ENCODE measurements around the gene IP6K1.

Gene IP6K1

GRCh38 chr3:49721896-49722781 lies 64.2 kb downstream of the IP6K1 start:
- Histone ChIP-seq H3K4me1 (ENCODE audit: insufficient read depth, low read length) (peaks cover 6% of the 10 kb centered on the region; the same call in 1 of the 2 replicates), H3K36me3 (ENCODE audit: insufficient read depth, low read length) (peaks cover 33% of the 10 kb centered on the region), H3K27me3 (ENCODE audit: insufficient read depth, low read length) (no peaks in the 10 kb centered on the region), H3K9ac (ENCODE audit: low read depth, low read length) (no peak overlapping the region), H3K9me3 (ENCODE audit: insufficient read depth, low read depth, low read length) (no peaks in the 10 kb centered on the region), H3K27ac (ENCODE audit: low read depth, low read length) (no peak overlapping the region), H3K4me3 (ENCODE audit: low read length) (no peak overlapping the region)
- WGBS, result 96% methylated on average over 26 of the region's 26 CpGs

GRCh38 chr3:49721596-49721895 lies 64.8 kb downstream of the IP6K1 start:
- peaks cover 28% of the 10 kb centered on the region for H3K36me3 ChIP-seq (ENCODE audit: insufficient read depth, low read length)
- no peak overlapping the region for H3K9ac ChIP-seq (ENCODE audit: low read depth, low read length)

GRCh38 chr3:49720855-49721595 lies 65.3 kb downstream of the IP6K1 start:
- no peak overlapping the region for H3K9ac ChIP-seq (ENCODE audit: low read depth, low read length)
- H3K4me3 ChIP-seq (ENCODE audit: low read length), result no peak overlapping the region
- peaks cover 25% of the 10 kb centered on the region for H3K36me3 ChIP-seq (ENCODE audit: insufficient read depth, low read length)
- H3K9me3 ChIP-seq (ENCODE audit: insufficient read depth, low read depth, low read length), result no peaks in the 10 kb centered on the region
- no peaks in the 10 kb centered on the region for H3K27me3 ChIP-seq (ENCODE audit: insufficient read depth, low read length)
- H3K27ac ChIP-seq (ENCODE audit: low read depth, low read length), result no peak overlapping the region
- peaks cover 6% of the 10 kb centered on the region; the same call in 1 of the 2 replicates for H3K4me1 ChIP-seq (ENCODE audit: insufficient read depth, low read length)
- WGBS, result 91% methylated on average over 4 of the region's 4 CpGs

More at GRCh38 chr3:49721596-49721895, 64.8 kb downstream of the IP6K1 start:
- H3K4me1 ChIP-seq (ENCODE audit: insufficient read depth, low read length), result peaks cover 6% of the 10 kb centered on the region; the same call in 1 of the 2 replicates
- H3K4me3 ChIP-seq (ENCODE audit: low read length), result no peak overlapping the region
- H3K27me3 ChIP-seq (ENCODE audit: insufficient read depth, low read length), result no peaks in the 10 kb centered on the region
- no peak overlapping the region for H3K27ac ChIP-seq (ENCODE audit: low read depth, low read length)
- H3K9me3 ChIP-seq (ENCODE audit: insufficient read depth, low read depth, low read length), result no peaks in the 10 kb centered on the region
- WGBS, result 94% methylated on average over 9 of the region's 9 CpGs

- H3K27me3 ChIP-seq (ENCODE audit: insufficient read depth, low read length), result no peaks in the 10 kb centered on the region
- no peaks in the 10 kb centered on the region for H3K9me3 ChIP-seq (ENCODE audit: insufficient read depth, low read depth, low read length)
- peak within 1 kb of the TSS; percentile 67 for H3K4me3 ChIP-seq (ENCODE audit: low read length)
- peak within 1 kb of the TSS; percentile 83 for H3K9ac ChIP-seq (ENCODE audit: low read depth, low read length)
- H3K4me1 ChIP-seq (ENCODE audit: insufficient read depth, low read length), result peaks cover 6% of the 10 kb centered on the region; the same call in 1 of the 2 replicates
- WGBS, result 4% methylated on average over 50 of the region's 50 CpGs
- H3K36me3 ChIP-seq (ENCODE audit: insufficient read depth, low read length), result peaks cover 27% of the 10 kb centered on the region
- peak within 1 kb of the TSS; percentile 35; the same call in 1 of the 2 replicates for H3K27ac ChIP-seq (ENCODE audit: low read depth, low read length)
Measured at GRCh38 chr3:49719214-49719884, 67.0 kb downstream of the IP6K1 start, which contains the start of gene AMIGO3. AMIGO3 (minus strand) TSS chr3:49719684; CDS start chr3:49719465, 219 bp downstream.

GRCh38 chr3:49718858-49719213 lies 67.5 kb downstream of the IP6K1 start:
- Histone ChIP-seq H3K27me3 (ENCODE audit: insufficient read depth, low read length) (no peaks in the 10 kb centered on the region), H3K36me3 (ENCODE audit: insufficient read depth, low read length) (peaks cover 27% of the 10 kb centered on the region), H3K9me3 (ENCODE audit: insufficient read depth, low read depth, low read length) (no peaks in the 10 kb centered on the region), H3K27ac (ENCODE audit: low read depth, low read length) (peak overlapping the region; percentile 9; the same call in 1 of the 2 replicates), H3K4me3 (ENCODE audit: low read length) (peak overlapping the region; percentile 67), H3K4me1 (ENCODE audit: insufficient read depth, low read length) (peaks cover 6% of the 10 kb centered on the region; the same call in 1 of the 2 replicates), H3K9ac (ENCODE audit: low read depth, low read length) (peak overlapping the region; percentile 83)
- WGBS, result 42% methylated on average over 33 of the region's 33 CpGs

- Histone ChIP-seq H3K27me3 (ENCODE audit: insufficient read depth, low read length) (no peaks in the 10 kb centered on the region), H3K27ac (ENCODE audit: low read depth, low read length) (no peak overlapping the region), H3K9me3 (ENCODE audit: insufficient read depth, low read depth, low read length) (no peaks in the 10 kb centered on the region), H3K36me3 (ENCODE audit: insufficient read depth, low read length) (peaks cover 27% of the 10 kb centered on the region), H3K4me1 (ENCODE audit: insufficient read depth, low read length) (peaks cover 6% of the 10 kb centered on the region; the same call in 1 of the 2 replicates), H3K4me3 (ENCODE audit: low read length) (peak overlapping the region; percentile 67), H3K9ac (ENCODE audit: low read depth, low read length) (peak overlapping the region; percentile 29; the same call in 1 of the 2 replicates)
- 95% methylated on average over 75 of the region's 75 CpGs for WGBS
Measured at GRCh38 chr3:49717959-49718857, 68.1 kb downstream of the IP6K1 start.

GRCh38 chr3:49717211-49717958 lies 69.0 kb downstream of the IP6K1 start:
- WGBS, result 91% methylated on average over 13 of the region's 14 CpGs
- no peak overlapping the region for H3K4me3 ChIP-seq (ENCODE audit: low read length)
- peaks cover 23% of the 10 kb centered on the region for H3K36me3 ChIP-seq (ENCODE audit: insufficient read depth, low read length)

GRCh38 chr3:49716691-49717210 lies 69.6 kb downstream of the IP6K1 start:
- Histone ChIP-seq H3K4me3 (ENCODE audit: low read length) (no peak overlapping the region), H3K9me3 (ENCODE audit: insufficient read depth, low read depth, low read length) (no peaks in the 10 kb centered on the region), H3K36me3 (ENCODE audit: insufficient read depth, low read length) (peaks cover 17% of the 10 kb centered on the region), H3K4me1 (ENCODE audit: insufficient read depth, low read length) (0 out of 2 replicates have a peak, but pooled peaks cover 6% of the 10 kb centered on the region), H3K9ac (ENCODE audit: low read depth, low read length) (no peak overlapping the region), H3K27me3 (ENCODE audit: insufficient read depth, low read length) (no peaks in the 10 kb centered on the region), H3K27ac (ENCODE audit: low read depth, low read length) (no peak overlapping the region)
- 93% methylated on average over 16 of the region's 16 CpGs for WGBS

More at GRCh38 chr3:49717211-49717958, 69.0 kb downstream of the IP6K1 start:
- Histone ChIP-seq H3K9ac (ENCODE audit: low read depth, low read length) (no peak overlapping the region), H3K9me3 (ENCODE audit: insufficient read depth, low read depth, low read length) (no peaks in the 10 kb centered on the region), H3K4me1 (ENCODE audit: insufficient read depth, low read length) (0 out of 2 replicates have a peak, but pooled peaks cover 6% of the 10 kb centered on the region), H3K27ac (ENCODE audit: low read depth, low read length) (no peak overlapping the region), H3K27me3 (ENCODE audit: insufficient read depth, low read length) (no peaks in the 10 kb centered on the region)

- H3K4me3 ChIP-seq (ENCODE audit: low read length), result no peak overlapping the region
- H3K27ac ChIP-seq (ENCODE audit: low read depth, low read length), result no peak overlapping the region
- 0 out of 2 replicates have a peak, but pooled peaks cover 6% of the 10 kb centered on the region for H3K4me1 ChIP-seq (ENCODE audit: insufficient read depth, low read length)
- no peak overlapping the region for H3K9ac ChIP-seq (ENCODE audit: low read depth, low read length)
- H3K27me3 ChIP-seq (ENCODE audit: insufficient read depth, low read length), result no peaks in the 10 kb centered on the region
- H3K9me3 ChIP-seq (ENCODE audit: insufficient read depth, low read depth, low read length), result no peaks in the 10 kb centered on the region
- peaks cover 11% of the 10 kb centered on the region for H3K36me3 ChIP-seq (ENCODE audit: insufficient read depth, low read length)
- WGBS, result 94% methylated on average over 7 of the region's 7 CpGs
Measured at GRCh38 chr3:49716169-49716568, 70.2 kb downstream of the IP6K1 start.

Data from HUES64 (cell line).